Liver (tissue), 9 donors: ENCODE data around the gene PAK2. TPM values are rescaled to one million over a fixed set of nuclear protein-coding genes. Genes with fewer than 3 reads are reported as not detected.

Experiments
- DNase-seq: peaks from one replicate; pipeline ENCODE4 v3.0.0-alpha.2; 2017; ENCODE audit warnings: low spot score
- H3K27ac ChIP-seq, 2 donors: one replicate each; pipeline ENCODE4 v1.7.0; 2013; ENCODE audit warnings: inconsistent platforms in 2 of 2, low read length in 2 of 2, control low read depth in 1 of 2, low read depth in 1 of 2, mild to moderate bottlenecking in 1 of 2
- H3K27me3 ChIP-seq, 4 donors: one replicate each; pipeline versions ENCODE4 v1.6.1 to v1.7.0; 2013; ENCODE audit warnings: low read length in 3 of 4, inconsistent platforms in 1 of 4, mild to moderate bottlenecking in 1 of 4, moderate library complexity in 1 of 4; ENCODE audit not compliant: control insufficient read depth in 4 of 4, insufficient read depth in 4 of 4
- H3K36me3 ChIP-seq, 4 donors: one replicate each; pipeline versions ENCODE4 v1.6.1 to v1.7.0; 2013; ENCODE audit warnings: low read length in 3 of 4, mild to moderate bottlenecking in 3 of 4, low read depth in 1 of 4, moderate library complexity in 1 of 4; ENCODE audit not compliant: control insufficient read depth in 4 of 4, insufficient read depth in 3 of 4
- H3K4me1 ChIP-seq, 4 donors: one replicate each; pipeline versions ENCODE4 v1.6.1 to v1.7.0; 2013; ENCODE audit warnings: low read length in 3 of 4, mild to moderate bottlenecking in 3 of 4, moderate library complexity in 1 of 4; ENCODE audit not compliant: control insufficient read depth in 4 of 4, insufficient read depth in 4 of 4
- H3K4me3 ChIP-seq, 3 donors: one replicate each; pipeline versions ENCODE4 v1.6.1 to v1.7.0; 2013; ENCODE audit warnings: low read length in 3 of 3, control low read depth in 1 of 3, low read depth in 1 of 3, mild to moderate bottlenecking in 1 of 3
- H3K9ac ChIP-seq, 2 donors: one replicate each; pipeline ENCODE4 v1.7.0; 2013; ENCODE audit warnings: low read length in 2 of 2, mild to moderate bottlenecking in 2 of 2, moderate library complexity in 2 of 2, control low read depth in 1 of 2, low read depth in 1 of 2
- H3K9me3 ChIP-seq, 4 donors: one replicate each; pipeline versions ENCODE4 v1.6.1 to v1.7.0; 2013; ENCODE audit warnings: low read length in 3 of 4; ENCODE audit not compliant: control insufficient read depth in 4 of 4
- ATF3 ChIP-seq: IDR thresholded peaks from 2 replicates; pipeline ENCODE4 v1.6.1; 2016; ENCODE audit warnings: antibody characterized with exemption
- CTCF ChIP-seq: fragments of 150-350 bp; IDR thresholded peaks from 2 replicates; pipeline ENCODE4 v1.5.1; 2017; ENCODE audit warnings: improper control_type of control experiment, low read depth, low read length; ENCODE audit not compliant: missing input control
- EGR1 ChIP-seq, 2 donors: IDR thresholded peaks; 2 replicates each; pipeline ENCODE4 v1.6.1; 2016 to 2018; ENCODE audit warnings: antibody characterized with exemption in 2 of 2, low read depth in 2 of 2
- FOXA1 ChIP-seq: IDR thresholded peaks from 2 replicates; pipeline ENCODE4 v1.6.1; 2016; ENCODE audit warnings: antibody characterized with exemption
- FOXA2 ChIP-seq: IDR thresholded peaks from 2 replicates; pipeline ENCODE4 v1.6.1; 2016; ENCODE audit warnings: antibody characterized with exemption
- GABPA ChIP-seq, 2 donors: IDR thresholded peaks in 1 of 2; conservative IDR thresholded peaks in 1 of 2; 2 replicates each; pipeline ENCODE4 v1.6.1; 2016; ENCODE audit warnings: antibody characterized with exemption in 2 of 2, mild to moderate bottlenecking in 1 of 2, moderate library complexity in 1 of 2
- HNF4A ChIP-seq, 2 donors: conservative IDR thresholded peaks; 2 replicates each; pipeline ENCODE4 v1.6.1; 2016; ENCODE audit warnings: antibody characterized with exemption in 2 of 2, mild to moderate bottlenecking in 2 of 2
- HNF4G ChIP-seq: IDR thresholded peaks from 2 replicates; pipeline ENCODE4 v1.6.1; 2016; ENCODE audit warnings: antibody characterized with exemption
- JUND ChIP-seq, 2 donors: IDR thresholded peaks; 2 replicates each; pipeline ENCODE4 v1.6.1; 2016; ENCODE audit warnings: antibody characterized with exemption in 2 of 2
- MAX ChIP-seq: IDR thresholded peaks from 2 replicates; pipeline ENCODE4 v1.6.1; 2016; ENCODE audit warnings: antibody characterized with exemption
- NR2F2 ChIP-seq: IDR thresholded peaks from 2 replicates; pipeline ENCODE4 v1.6.1; 2016; ENCODE audit warnings: antibody characterized with exemption
- RAD21 ChIP-seq, 2 donors: IDR thresholded peaks; 2 replicates each; pipeline ENCODE4 v1.6.1; 2016; ENCODE audit warnings: antibody characterized with exemption in 2 of 2, mild to moderate bottlenecking in 2 of 2
- REST ChIP-seq: IDR thresholded peaks from 2 replicates; pipeline ENCODE4 v1.6.1; 2016; ENCODE audit warnings: antibody characterized with exemption, mild to moderate bottlenecking
- RXRA ChIP-seq, 2 donors: IDR thresholded peaks; 2 replicates each; pipeline ENCODE4 v1.6.1; 2017 to 2018; ENCODE audit warnings: antibody characterized with exemption in 2 of 2, mild to moderate bottlenecking in 1 of 2
- SP1 ChIP-seq: IDR thresholded peaks from 2 replicates; pipeline ENCODE4 v1.6.1; 2018; ENCODE audit warnings: antibody characterized with exemption, mild to moderate bottlenecking
- TAF1 ChIP-seq: conservative IDR thresholded peaks from 2 replicates; pipeline ENCODE4 v1.6.1; 2016; ENCODE audit warnings: antibody characterized with exemption, mild to moderate bottlenecking
- YY1 ChIP-seq: IDR thresholded peaks from 2 replicates; pipeline ENCODE4 v1.6.1; 2016; ENCODE audit warnings: antibody characterized with exemption, mild to moderate bottlenecking
- ZBTB33 ChIP-seq: IDR thresholded peaks from 2 replicates; pipeline ENCODE4 v1.6.1; 2016; ENCODE audit warnings: antibody characterized with exemption
- WGBS: extraction: QIAGEN DNeasy Blood & Tissue Kit; methylation state at CpG from one replicate; pipeline ENCODE4 v1.1.7; 2013; 5-methylcytosine and 5-hydroxymethylcytosine counted together
- polyA plus RNA-seq, 2 donors: library from polyadenylated mRNA; stranded (reverse) in 1 of 2; unstranded in 1 of 2; fragments of 200-250 nt in 1 of 2; fragments of >200 nt in 1 of 2; fragmentation: Nextera tagmentation in 1 of 2; extraction: Ambion mirVana in 1 of 2; gene quantifications; one replicate each; pipeline versions ENCODE4 v1.2.1 to v1.2.3, GENCODE V29; 2013 to 2015
- total RNA-seq, 2 donors: library from RNA; depleted of rRNA; stranded (reverse); fragments of >200 nt; gene quantifications; one replicate each; pipeline ENCODE4 v1.2.3, GENCODE V29; 2014
- donor health status: healthy.
- donor health status: healthy.
- donor health status: healthy.
- donor health status: healthy.
- donor health status: healthy.

PAK2 gene
- total and polyA plus RNA-seq, 4 donors: 16.0 to 44.3 (median 24.9) TPM

- TF ChIP-seq HNF4A (conservative IDR thresholded peaks at IDR 0.05): no peak
- no peak for TF ChIP-seq ATF3
- TF ChIP-seq RAD21 (IDR thresholded peaks at IDR 0.05): no peak
- no peak for TF ChIP-seq HNF4G
- no peak for TF ChIP-seq SP1
- TF ChIP-seq TAF1: no peak
- TF ChIP-seq NR2F2: no peak
- no peak for TF ChIP-seq JUND (IDR thresholded peaks at IDR 0.05)
- TF ChIP-seq FOXA1: no peak
- TF ChIP-seq YY1: no peak
Measured at GRCh38 chr3:196775938-196776337, 36.3 kb downstream of the PAK2 start (continued).

- Histone ChIP-seq H3K27ac (no peak overlapping the region), H3K36me3 (peaks cover 0 to 8% (median 4%) of the 10 kb centered on the region in 4 donors), H3K9ac (no peak overlapping the region), H3K4me3 (no peak overlapping the region), H3K9me3 (peaks cover 0 to 2% (median 0%) of the 10 kb centered on the region in 4 donors), H3K27me3 (no peaks in the 10 kb centered on the region), H3K4me1 (peaks cover 4 to 19% (median 10%) of the 10 kb centered on the region in 4 donors)
- TF ChIP-seq ZBTB33: no peak
- no peak for TF ChIP-seq CTCF
- TF ChIP-seq GABPA (IDR thresholded peaks at IDR 0.05 in 1 of 2, conservative IDR thresholded peaks at IDR 0.05 in 1 of 2): no peak
- no peak for TF ChIP-seq ATF3
- TF ChIP-seq YY1: no peak
- no peak for TF ChIP-seq MAX
- no peak for TF ChIP-seq RAD21 (IDR thresholded peaks at IDR 0.05)
- no peak for TF ChIP-seq HNF4G
- TF ChIP-seq RXRA (IDR thresholded peaks at IDR 0.05): no peak
- no peak for TF ChIP-seq JUND (IDR thresholded peaks at IDR 0.05)
- no peak for TF ChIP-seq REST
- TF ChIP-seq HNF4A (conservative IDR thresholded peaks at IDR 0.05): no peak
- no peak for TF ChIP-seq EGR1 (IDR thresholded peaks at IDR 0.05; ENCODE audit: low read depth in 2 of 2)
- TF ChIP-seq FOXA1: no peak
- TF ChIP-seq NR2F2: no peak
- no peak for TF ChIP-seq SP1
- no peak for TF ChIP-seq FOXA2
- TF ChIP-seq TAF1: no peak
- 88% methylated on average over 8 of the region's 8 CpGs for WGBS
- no peak for DNase-seq
Measured at GRCh38 chr3:196777836-196778235, 38.2 kb downstream of the PAK2 start.
